ENCODE results near the gene SUSD1.

The SUSD1 gene

GRCh38 chr9:112021742-112022141, 153.4 kb downstream of the SUSD1 start:
- no peak overlapping the region for H3K27ac ChIP-seq (ENCODE audit: low read depth, low read length)
- 92% methylated on average over 1 of the region's 2 CpGs for WGBS

DNA sequence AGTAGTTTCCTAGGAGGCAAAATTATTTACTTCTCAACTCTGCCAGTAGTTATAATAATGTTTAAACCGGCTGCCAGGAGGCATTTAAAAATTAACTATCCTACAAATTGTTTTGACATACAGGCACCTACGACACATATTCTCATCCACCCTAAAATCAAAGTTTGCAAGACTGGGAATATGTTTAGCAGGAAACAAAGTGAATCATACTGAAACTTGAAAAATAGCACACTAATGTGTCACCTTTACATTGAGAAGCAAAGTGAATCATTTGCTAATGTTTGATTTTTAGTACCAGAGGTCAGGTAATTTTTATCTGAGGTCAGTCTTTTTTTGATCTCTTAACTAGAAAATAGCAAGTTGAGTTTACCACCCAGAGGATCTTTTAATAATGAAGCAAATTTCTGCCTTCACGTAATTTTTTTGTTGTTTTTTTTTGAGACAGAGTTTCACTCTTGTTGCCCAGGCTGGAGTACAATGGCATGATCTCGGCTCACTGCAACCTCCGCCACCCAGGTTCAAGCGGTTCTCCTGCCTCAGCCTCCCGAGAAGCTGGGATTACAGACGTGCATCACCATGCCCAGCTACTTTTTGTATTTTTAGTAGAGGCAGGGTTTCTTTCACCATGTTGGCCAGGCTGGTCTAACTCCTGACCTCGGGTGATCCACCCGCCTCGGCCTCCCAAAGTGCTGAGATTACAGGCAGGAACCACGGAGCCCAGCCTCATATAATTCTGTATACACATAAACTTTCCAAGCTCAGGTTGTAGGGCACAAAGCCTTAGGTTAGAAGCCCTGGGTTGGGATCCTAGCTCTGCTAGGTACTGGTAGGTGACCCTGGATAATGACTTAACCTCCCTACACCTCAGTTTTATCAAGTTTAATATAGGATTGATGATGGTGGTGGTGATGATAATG, 154.2 kb downstream of the SUSD1 start:
- Histone ChIP-seq H3K27ac (ENCODE audit: low read depth, low read length) (no peak overlapping the region), H3K4me1 (ENCODE audit: insufficient read depth, low read length) (no peaks in the 10 kb centered on the region), H3K36me3 (ENCODE audit: insufficient read depth, low read length) (no peaks in the 10 kb centered on the region), H3K9me3 (ENCODE audit: insufficient read depth, low read depth, low read length) (no peaks in the 10 kb centered on the region), H3K4me3 (ENCODE audit: low read length) (no peak overlapping the region), H3K27me3 (ENCODE audit: insufficient read depth, low read length) (no peaks in the 10 kb centered on the region), H3K9ac (ENCODE audit: low read depth, low read length) (no peak overlapping the region)
- 94% methylated on average over 11 of the region's 12 CpGs for WGBS

More at GRCh38 chr9:112021742-112022141, 153.4 kb downstream of the SUSD1 start:
- Histone ChIP-seq H3K36me3 (ENCODE audit: insufficient read depth, low read length) (no peaks in the 10 kb centered on the region), H3K27me3 (ENCODE audit: insufficient read depth, low read length) (no peaks in the 10 kb centered on the region), H3K4me3 (ENCODE audit: low read length) (no peak overlapping the region), H3K9me3 (ENCODE audit: insufficient read depth, low read depth, low read length) (no peaks in the 10 kb centered on the region), H3K9ac (ENCODE audit: low read depth, low read length) (no peak overlapping the region), H3K4me1 (ENCODE audit: insufficient read depth, low read length) (no peaks in the 10 kb centered on the region)

DNA sequence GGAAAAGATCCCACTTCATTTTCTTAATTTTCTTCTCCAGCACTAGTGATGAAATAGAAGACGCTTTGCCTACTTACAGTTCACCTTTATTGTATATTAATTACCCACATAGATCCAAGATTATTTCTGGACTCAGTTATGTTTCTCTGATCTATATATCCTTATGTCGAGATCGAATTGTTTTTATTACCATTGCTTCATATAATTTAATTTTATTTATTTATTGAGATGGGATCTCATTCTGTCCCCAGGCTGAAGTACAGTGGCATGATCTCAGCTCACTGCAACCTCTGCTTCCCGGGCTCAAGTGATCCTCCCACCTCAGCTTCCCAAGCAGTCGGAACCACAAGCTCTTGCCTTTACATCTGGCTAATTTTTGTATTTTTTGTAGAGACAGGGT, 157.2 kb downstream of the SUSD1 start:
- 94% methylated on average over 3 of the region's 5 CpGs for WGBS
- no peaks in the 10 kb centered on the region for H3K9me3 ChIP-seq (ENCODE audit: insufficient read depth, low read depth, low read length)
- no peak overlapping the region for H3K9ac ChIP-seq (ENCODE audit: low read depth, low read length)
- H3K36me3 ChIP-seq (ENCODE audit: insufficient read depth, low read length), result no peaks in the 10 kb centered on the region
- no peaks in the 10 kb centered on the region for H3K4me1 ChIP-seq (ENCODE audit: insufficient read depth, low read length)
- H3K27me3 ChIP-seq (ENCODE audit: insufficient read depth, low read length), result no peaks in the 10 kb centered on the region
- no peak overlapping the region for H3K27ac ChIP-seq (ENCODE audit: low read depth, low read length)
- no peak overlapping the region for H3K4me3 ChIP-seq (ENCODE audit: low read length)

- H3K36me3 ChIP-seq (ENCODE audit: insufficient read depth, low read length), result no peaks in the 10 kb centered on the region
- no peaks in the 10 kb centered on the region for H3K9me3 ChIP-seq (ENCODE audit: insufficient read depth, low read depth, low read length)
- H3K27me3 ChIP-seq (ENCODE audit: insufficient read depth, low read length), result no peaks in the 10 kb centered on the region
- WGBS, result 98% methylated on average over 2 of the region's 2 CpGs
- no peaks in the 10 kb centered on the region for H3K4me1 ChIP-seq (ENCODE audit: insufficient read depth, low read length)
- H3K9ac ChIP-seq (ENCODE audit: low read depth, low read length), result no peak overlapping the region
- no peak overlapping the region for H3K27ac ChIP-seq (ENCODE audit: low read depth, low read length)
- no peak overlapping the region for H3K4me3 ChIP-seq (ENCODE audit: low read length)
Measured at GRCh38 chr9:112015736-112016135, 159.4 kb downstream of the SUSD1 start.

GRCh38 chr9:112015149-112015548, 159.9 kb downstream of the SUSD1 start:
- 96% methylated on average over 4 of the region's 4 CpGs for WGBS
- Histone ChIP-seq H3K4me1 (ENCODE audit: insufficient read depth, low read length) (no peaks in the 10 kb centered on the region), H3K4me3 (ENCODE audit: low read length) (no peak overlapping the region), H3K27ac (ENCODE audit: low read depth, low read length) (no peak overlapping the region), H3K27me3 (ENCODE audit: insufficient read depth, low read length) (no peaks in the 10 kb centered on the region), H3K9ac (ENCODE audit: low read depth, low read length) (no peak overlapping the region), H3K9me3 (ENCODE audit: insufficient read depth, low read depth, low read length) (no peaks in the 10 kb centered on the region), H3K36me3 (ENCODE audit: insufficient read depth, low read length) (no peaks in the 10 kb centered on the region)

GRCh38 chr9:112013266-112013665, 161.8 kb downstream of the SUSD1 start:
- Histone ChIP-seq H3K4me3 (ENCODE audit: low read length) (no peak overlapping the region), H3K9ac (ENCODE audit: low read depth, low read length) (no peak overlapping the region), H3K27me3 (ENCODE audit: insufficient read depth, low read length) (no peaks in the 10 kb centered on the region), H3K27ac (ENCODE audit: low read depth, low read length) (no peak overlapping the region), H3K4me1 (ENCODE audit: insufficient read depth, low read length) (no peaks in the 10 kb centered on the region), H3K36me3 (ENCODE audit: insufficient read depth, low read length) (no peaks in the 10 kb centered on the region), H3K9me3 (ENCODE audit: insufficient read depth, low read depth, low read length) (no peaks in the 10 kb centered on the region)
- 85% methylated on average over 3 of the region's 3 CpGs for WGBS

- Histone ChIP-seq H3K9me3 (ENCODE audit: insufficient read depth, low read depth, low read length) (no peaks in the 10 kb centered on the region), H3K4me1 (ENCODE audit: insufficient read depth, low read length) (no peaks in the 10 kb centered on the region), H3K36me3 (ENCODE audit: insufficient read depth, low read length) (no peaks in the 10 kb centered on the region), H3K27me3 (ENCODE audit: insufficient read depth, low read length) (no peaks in the 10 kb centered on the region), H3K9ac (ENCODE audit: low read depth, low read length) (no peak overlapping the region), H3K27ac (ENCODE audit: low read depth, low read length) (no peak overlapping the region), H3K4me3 (ENCODE audit: low read length) (no peak overlapping the region)
- WGBS, result 74% methylated on average over 4 of the region's 4 CpGs
Measured at GRCh38 chr9:112012026-112012902, 162.8 kb downstream of the SUSD1 start.

DNA sequence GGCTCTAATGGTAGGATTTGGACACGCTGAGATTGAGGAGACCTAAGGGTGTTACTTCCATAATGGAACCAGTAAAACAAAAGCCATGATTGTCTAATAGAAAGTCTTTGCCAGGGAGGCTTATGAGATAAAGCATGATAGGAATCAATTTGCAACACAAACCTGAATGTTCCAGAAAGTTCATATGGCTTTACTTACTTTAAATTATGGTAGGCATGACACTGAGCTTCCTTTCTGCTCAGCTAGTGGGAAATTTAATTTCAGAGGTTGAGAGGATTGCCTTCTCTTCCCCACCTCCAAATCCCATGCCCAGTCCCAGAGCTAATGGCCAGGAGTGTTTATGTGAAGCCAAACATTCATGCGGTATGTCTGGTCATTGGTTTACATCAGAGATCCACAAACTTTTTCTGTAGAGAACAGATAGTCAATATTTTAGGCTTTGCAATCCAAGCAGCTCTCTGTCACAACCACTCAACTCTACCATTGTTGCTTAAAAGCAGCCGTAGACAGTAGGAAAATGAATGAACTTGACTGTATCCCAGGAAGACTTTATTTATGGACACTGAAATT, 164.0 kb downstream of the SUSD1 start:
- Histone ChIP-seq H3K4me3 (ENCODE audit: low read length) (no peak overlapping the region), H3K27ac (ENCODE audit: low read depth, low read length) (no peak overlapping the region), H3K27me3 (ENCODE audit: insufficient read depth, low read length) (no peaks in the 10 kb centered on the region), H3K4me1 (ENCODE audit: insufficient read depth, low read length) (no peaks in the 10 kb centered on the region), H3K9me3 (ENCODE audit: insufficient read depth, low read depth, low read length) (no peaks in the 10 kb centered on the region), H3K9ac (ENCODE audit: low read depth, low read length) (no peak overlapping the region), H3K36me3 (ENCODE audit: insufficient read depth, low read length) (no peaks in the 10 kb centered on the region)
- 96% methylated on average over 3 of the region's 3 CpGs for WGBS

GRCh38 chr9:112010537-112010936, 164.6 kb downstream of the SUSD1 start:
- Histone ChIP-seq H3K27ac (ENCODE audit: low read depth, low read length) (no peak overlapping the region), H3K4me3 (ENCODE audit: low read length) (no peak overlapping the region)

GRCh38 chr9:112009656-112010055, 165.4 kb downstream of the SUSD1 start:
- Histone ChIP-seq H3K27me3 (ENCODE audit: insufficient read depth, low read length) (no peaks in the 10 kb centered on the region), H3K9me3 (ENCODE audit: insufficient read depth, low read depth, low read length) (no peaks in the 10 kb centered on the region), H3K9ac (ENCODE audit: low read depth, low read length) (no peak overlapping the region), H3K36me3 (ENCODE audit: insufficient read depth, low read length) (no peaks in the 10 kb centered on the region), H3K27ac (ENCODE audit: low read depth, low read length) (no peak overlapping the region), H3K4me1 (ENCODE audit: insufficient read depth, low read length) (no peaks in the 10 kb centered on the region), H3K4me3 (ENCODE audit: low read length) (no peak overlapping the region)
- whole genome bisulfite sequencing, result 92% methylated on average over 3 of the region's 3 CpGs

More at GRCh38 chr9:112010537-112010936, 164.6 kb downstream of the SUSD1 start:
- Histone ChIP-seq H3K9me3 (ENCODE audit: insufficient read depth, low read depth, low read length) (no peaks in the 10 kb centered on the region), H3K36me3 (ENCODE audit: insufficient read depth, low read length) (no peaks in the 10 kb centered on the region), H3K9ac (ENCODE audit: low read depth, low read length) (no peak overlapping the region), H3K4me1 (ENCODE audit: insufficient read depth, low read length) (no peaks in the 10 kb centered on the region), H3K27me3 (ENCODE audit: insufficient read depth, low read length) (no peaks in the 10 kb centered on the region)

All from HUES64 (cell line).